Activated CD8-positive, alpha-beta T cell treated with anti-CD3 and anti-CD28 coated beads, Interleukin-2, amount 10 ng/mL, durations not matched to agents 7 days and 5 days (primary cell): Measurements from ENCODE around the gene TOM1. TPM values are rescaled to one million over a fixed set of nuclear protein-coding genes. Genes with fewer than 3 reads are reported as not detected.

ENCODE experiments used
- ATAC-seq: fragments of 150-1000 bp; cut with Tn5 transposase; one replicate; pipeline ENCODE4 v1.10.0; 2021; ENCODE audit warnings: moderate library complexity
- CTCF ChIA-PET: fragments of 350-600 bp; sonication (Branson Sonifier 250); formaldehyde crosslinking; loops from one replicate; lab custom pipeline; 2021; ENCODE audit warnings: antibody characterized with exemption; lab: Charles Lee
- POLR2A ChIA-PET: fragments of 350-600 bp; sonication (Branson Sonifier 250); formaldehyde crosslinking; loops from one replicate; lab custom pipeline; 2021; ENCODE audit warnings: antibody characterized with exemption; lab: Charles Lee
- DNase-seq: peaks from one replicate; pipeline ENCODE4 v3.0.0-alpha.2; 2020
- H3K27ac Mint-ChIP-seq: one replicate; pipeline ENCODE4 v1.8.0; 2021; ENCODE audit warnings: mild to moderate bottlenecking, mixed read lengths
- H3K27me3 Mint-ChIP-seq: one replicate; pipeline ENCODE4 v1.8.0; 2021; ENCODE audit warnings: low read depth, mixed read lengths
- H3K36me3 Mint-ChIP-seq: one replicate; pipeline ENCODE4 v1.8.0; 2021; ENCODE audit warnings: low read depth, mixed read lengths
- H3K4me1 Mint-ChIP-seq: one replicate; pipeline ENCODE4 v1.8.0; 2021; ENCODE audit warnings: low read depth, mixed read lengths
- H3K4me3 Mint-ChIP-seq: one replicate; pipeline ENCODE4 v1.8.0; 2021; ENCODE audit warnings: mild to moderate bottlenecking, mixed read lengths
- H3K9me3 Mint-ChIP-seq: one replicate; pipeline ENCODE4 v1.8.0; 2022; ENCODE audit warnings: mixed read lengths; ENCODE audit not compliant: insufficient read depth
- total RNA-seq, 2 experiments: library from RNA; stranded (reverse); gene quantifications; one replicate each; pipeline ENCODE4 v1.2.3, GENCODE V29; 2021

Gene TOM1
- total RNA-seq, 2 experiments from 2014 or later, result 17.8 to 22.3 TPM

DNA sequence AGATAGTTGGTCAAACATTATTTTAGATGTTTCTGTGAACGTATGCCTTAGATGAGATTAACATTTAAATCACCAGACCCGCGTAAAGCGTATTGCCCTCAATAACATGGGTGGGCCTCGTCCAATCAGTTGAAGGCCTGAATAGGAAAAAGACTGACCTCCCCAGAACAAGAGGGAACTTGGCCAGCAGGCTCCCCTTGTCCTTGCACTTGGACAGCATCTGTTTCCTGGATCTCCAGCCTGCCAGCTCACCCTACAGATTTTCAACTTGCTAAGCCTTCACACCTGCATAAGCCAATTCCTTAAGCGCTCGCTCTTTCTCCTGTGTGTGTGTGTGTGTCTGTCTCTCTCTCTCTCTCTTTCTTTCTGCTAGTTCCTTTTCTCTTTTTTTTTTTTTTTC, 8.2 kb downstream of the TOM1 start:
- CTCF ChIA-PET, result no interaction called here
- no peak overlapping the region for H3K27ac Mint-ChIP-seq
- no peak for ATAC-seq

DNA sequence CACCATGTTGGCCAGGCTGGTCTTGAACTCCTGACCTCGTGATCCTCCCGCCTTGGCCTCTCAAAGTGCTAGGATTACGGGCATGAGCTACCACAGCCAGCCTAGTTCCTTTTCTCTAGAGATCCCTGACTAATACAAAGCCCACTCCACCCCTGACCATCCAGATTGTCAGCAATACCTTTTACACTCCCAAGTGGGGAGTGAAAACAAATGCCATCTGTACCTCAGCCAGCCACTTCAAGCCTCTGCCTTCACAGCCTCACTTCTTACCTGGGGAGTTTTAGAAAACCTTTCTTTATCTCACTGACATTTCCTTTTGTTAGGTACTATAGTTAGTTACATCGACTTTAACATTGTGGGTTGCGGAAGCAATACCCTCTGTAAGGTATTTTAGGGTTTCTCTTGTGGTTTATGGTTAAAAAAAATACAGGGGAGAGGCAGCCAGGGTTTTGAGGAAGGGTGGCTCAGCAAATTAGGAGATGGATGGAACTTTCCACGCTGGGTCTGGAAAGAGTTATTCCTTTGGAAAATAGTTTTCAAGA, 8.9 kb downstream of the TOM1 start:
- CTCF ChIA-PET, result no interaction called here
- Mint-ChIP-seq H3K9me3 (no peaks in the 10 kb centered on the region), H3K4me1 (peaks cover 72% of the 10 kb centered on the region), H3K36me3 (peaks cover 3% of the 10 kb centered on the region), H3K27ac (peak overlapping the region; percentile 66), H3K4me3 (peak overlapping the region; percentile 4), H3K27me3 (no peaks in the 10 kb centered on the region)
- ATAC-seq, result peak; percentile 47
- POLR2A ChIA-PET, result interaction anchor here (0.6 to 3.4 kb wide), 2 partner anchors 9 to 26 kb away, joined by 3 to 12 read pairs; partner anchors contain the start of gene TOM1
- no peak for DNase-seq

More for the DNA sequence above, 8.2 kb downstream of the TOM1 start:
- H3K4me1 Mint-ChIP-seq, result peaks cover 68% of the 10 kb centered on the region
- no peak for DNase-seq
- H3K4me3 Mint-ChIP-seq, result no peak overlapping the region
- no peaks in the 10 kb centered on the region for H3K9me3 Mint-ChIP-seq
- POLR2A ChIA-PET, result interaction anchor here (0.6 kb wide), 1 partner anchor 25 kb away, joined by 3 read pairs; no protein-coding TSS in a partner anchor
- H3K27me3 Mint-ChIP-seq, result no peaks in the 10 kb centered on the region
- peaks cover 3% of the 10 kb centered on the region for H3K36me3 Mint-ChIP-seq

DNA sequence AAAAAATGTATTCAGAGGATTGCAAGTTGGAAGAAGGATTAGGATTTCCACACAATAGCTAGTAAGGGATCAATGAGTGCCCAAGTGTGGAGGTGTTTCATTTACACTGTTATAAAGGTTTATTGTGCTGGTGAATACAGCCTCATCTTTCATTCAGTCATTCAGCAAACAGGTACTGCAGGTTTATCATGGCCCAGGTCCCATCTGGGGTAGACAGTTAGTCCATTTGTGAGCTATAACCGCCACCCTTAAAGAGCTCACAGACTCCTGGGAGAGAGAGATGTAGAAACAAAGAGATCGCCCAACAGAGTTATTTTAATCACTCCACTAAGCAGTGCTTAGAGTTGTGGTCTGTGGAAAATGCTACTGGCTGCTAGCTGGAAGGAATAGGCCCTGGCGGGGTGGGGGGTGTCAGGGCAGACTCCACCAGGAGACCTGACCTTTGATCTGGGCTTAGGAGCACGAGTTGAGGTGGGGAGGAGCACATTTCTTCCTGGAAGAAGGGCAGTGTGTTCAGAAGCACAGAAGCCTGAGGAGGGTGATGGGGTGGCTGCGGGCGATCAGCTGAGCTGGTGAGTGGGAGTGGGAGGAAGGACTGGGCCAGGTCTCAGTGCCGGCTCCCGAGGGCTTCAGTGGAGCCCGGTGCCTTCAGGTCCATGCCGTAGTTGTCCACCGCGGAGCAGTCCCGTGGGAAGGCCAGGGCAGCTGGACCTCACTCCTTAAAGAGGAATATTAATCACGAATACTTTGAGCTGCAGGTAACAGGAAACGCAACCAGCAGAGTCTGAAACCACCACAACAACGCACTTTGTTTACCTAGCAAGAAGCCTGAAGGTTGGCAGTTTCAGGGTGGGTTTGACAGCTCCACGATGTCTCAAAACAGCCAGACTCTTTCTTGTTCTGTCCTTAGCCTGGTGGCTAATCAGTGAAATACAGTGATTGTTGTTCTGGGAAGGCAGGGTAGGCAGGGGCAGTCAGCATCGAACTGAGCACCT, 11.2 kb downstream of the TOM1 start:
- DNase-seq, result no peak
- no peak for ATAC-seq
- Mint-ChIP-seq H3K4me3 (no peak overlapping the region), H3K27ac (peak overlapping the region; percentile 59), H3K27me3 (no peaks in the 10 kb centered on the region), H3K4me1 (peaks cover 79% of the 10 kb centered on the region), H3K9me3 (no peaks in the 10 kb centered on the region), H3K36me3 (no peaks in the 10 kb centered on the region)
- CTCF ChIA-PET, result interaction anchor here (0.6 to 1.3 kb wide), 3 partner anchors 11 to 40 kb away, joined by 3 to 6 read pairs (median 3); partner anchors contain the start of gene TOM1
- POLR2A ChIA-PET, result interaction anchor here (0.6 to 3.4 kb wide), 3 partner anchors 11 to 239 kb away, joined by 5 to 12 read pairs (median 7); partner anchors contain the start of gene TOM1

DNA sequence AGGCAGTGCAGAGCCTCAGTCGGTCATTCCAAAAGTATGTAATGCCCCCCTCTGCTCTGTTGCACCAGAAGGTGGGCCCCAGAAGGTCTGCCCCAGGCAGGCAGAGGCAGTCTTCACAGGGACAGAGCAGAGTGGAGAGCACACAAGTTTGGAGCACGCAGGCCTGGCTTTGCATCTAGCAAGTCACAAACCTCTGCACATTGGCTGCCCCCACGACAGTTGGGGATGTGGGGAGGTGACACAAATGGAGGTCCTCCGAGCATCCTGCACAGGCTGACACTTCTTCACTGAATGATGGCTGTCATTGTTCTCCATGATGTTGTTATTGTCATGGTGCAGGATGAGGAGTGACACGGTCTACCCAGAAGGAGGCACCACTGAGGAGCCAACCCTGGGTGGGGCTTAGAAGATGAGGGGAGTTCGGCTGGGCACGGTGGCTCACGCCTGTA, 11.9 kb downstream of the TOM1 start:
- no peaks in the 10 kb centered on the region for H3K9me3 Mint-ChIP-seq

DNA sequence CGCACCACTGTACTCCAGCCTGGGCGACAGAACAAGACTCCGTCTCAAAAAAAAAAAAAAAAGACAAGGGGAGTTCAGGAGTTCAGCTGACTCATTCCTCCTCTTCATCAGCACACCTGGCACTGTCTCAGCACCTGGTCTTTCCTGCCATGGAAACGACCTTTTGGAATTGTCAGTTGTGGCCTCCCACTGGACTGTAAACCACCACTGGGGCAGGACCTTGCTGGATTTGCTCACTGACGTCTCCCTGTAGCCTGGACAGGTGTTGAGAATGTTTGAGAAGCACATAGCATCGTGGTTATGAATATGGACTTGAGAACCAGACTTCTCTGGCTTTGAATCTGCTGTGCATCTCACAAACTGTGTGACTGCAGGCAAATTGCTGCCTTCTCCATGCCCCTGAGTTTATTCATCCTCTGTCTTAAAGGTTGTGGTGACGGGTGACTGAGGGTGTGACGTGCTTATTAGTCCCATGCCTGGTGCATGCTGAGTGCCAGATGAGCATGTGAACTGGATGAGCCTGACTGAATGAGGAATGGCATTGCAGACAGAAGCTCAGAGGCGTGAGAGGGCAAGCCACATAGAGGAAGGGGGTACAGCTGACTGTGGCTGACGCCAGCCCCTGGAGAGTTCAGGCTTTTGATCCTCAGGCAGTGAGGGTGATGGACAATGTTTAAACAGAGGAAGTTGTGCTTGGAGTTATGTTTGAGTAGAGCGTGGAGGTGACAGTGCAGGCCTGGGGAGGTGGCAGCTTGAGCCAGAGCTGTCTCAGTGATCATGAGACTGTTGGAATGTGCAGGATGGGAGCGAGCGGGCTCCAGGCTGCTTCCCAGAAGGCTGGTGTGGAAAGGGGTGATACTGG, 12.7 kb downstream of the TOM1 start:
- peaks cover 63% of the 10 kb centered on the region for H3K4me1 Mint-ChIP-seq
- no peaks in the 10 kb centered on the region for H3K27me3 Mint-ChIP-seq
- ChIA-PET POLR2A (no interaction called here), CTCF (interaction anchor here (1.4 kb wide), 1 partner anchor 13 kb away, joined by 3 read pairs; no protein-coding TSS in a partner anchor)
- no peaks in the 10 kb centered on the region for H3K36me3 Mint-ChIP-seq
- H3K9me3 Mint-ChIP-seq, result no peaks in the 10 kb centered on the region
- peak overlapping the region; percentile 2 for H3K27ac Mint-ChIP-seq
- no peak for ATAC-seq
- H3K4me3 Mint-ChIP-seq, result no peak overlapping the region
- no peak for DNase-seq

More for the DNA sequence above, 11.9 kb downstream of the TOM1 start:
- ATAC-seq (no peak), DNase-seq (no peak)
- H3K36me3 Mint-ChIP-seq, result no peaks in the 10 kb centered on the region
- H3K4me1 Mint-ChIP-seq, result peaks cover 72% of the 10 kb centered on the region
- H3K27me3 Mint-ChIP-seq, result no peaks in the 10 kb centered on the region
- ChIA-PET CTCF (interaction anchor here (1.1 to 1.3 kb wide), 2 partner anchors 18 to 40 kb away, joined by 3 to 6 read pairs; no protein-coding TSS in a partner anchor), POLR2A (interaction anchor here (3.4 kb wide), 1 partner anchor 12 kb away, joined by 12 read pairs; the partner anchor contains the start of gene TOM1)
- H3K4me3 Mint-ChIP-seq, result no peak overlapping the region
- no peak overlapping the region for H3K27ac Mint-ChIP-seq

DNA sequence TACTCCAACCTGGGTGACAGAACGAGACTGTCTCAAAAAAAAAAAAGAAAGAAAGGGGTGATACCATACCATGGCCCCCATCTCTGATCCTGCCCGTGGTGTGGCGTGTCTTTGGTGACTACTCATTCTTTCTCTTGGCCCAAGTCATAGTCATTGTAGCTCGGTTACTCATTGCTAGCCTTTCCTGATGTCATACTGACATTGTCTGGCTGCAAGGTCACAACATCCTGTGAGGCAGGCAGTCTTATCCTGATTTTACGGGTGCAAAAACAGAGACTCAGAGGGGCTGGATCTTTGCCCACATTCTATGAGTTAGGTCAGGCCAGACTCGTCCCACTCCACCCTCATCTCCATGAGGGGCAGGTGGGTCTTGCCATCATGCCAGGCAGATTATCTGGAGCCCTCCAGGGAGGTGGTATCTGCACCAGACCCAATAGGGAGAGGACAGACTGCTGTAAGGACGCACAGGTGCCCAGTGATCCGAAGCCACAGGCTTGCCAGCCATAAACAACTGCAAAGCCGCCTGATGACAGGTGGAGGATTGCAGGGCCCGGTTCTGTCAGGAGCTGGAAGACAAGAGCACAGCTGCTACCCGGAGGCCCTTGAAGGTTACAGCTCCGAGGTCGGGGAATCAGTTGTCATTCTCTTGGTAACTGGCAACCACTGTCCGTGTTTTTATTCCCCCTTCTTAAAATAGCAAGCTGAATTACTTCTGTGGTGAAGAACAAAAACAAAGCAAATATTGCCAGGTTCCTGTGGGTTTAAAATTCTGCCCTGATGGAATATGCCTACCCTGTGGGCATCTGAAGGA, 13.8 kb downstream of the TOM1 start:
- no peak overlapping the region for H3K27ac Mint-ChIP-seq
- H3K27me3 Mint-ChIP-seq, result no peaks in the 10 kb centered on the region
- no peaks in the 10 kb centered on the region for H3K9me3 Mint-ChIP-seq
- H3K36me3 Mint-ChIP-seq, result no peaks in the 10 kb centered on the region
- H3K4me3 Mint-ChIP-seq, result no peak overlapping the region
- ATAC-seq, result no peak
- POLR2A ChIA-PET, result interaction anchor here (0.6 kb wide), 1 partner anchor 17 kb away, joined by 3 read pairs; no protein-coding TSS in a partner anchor
- DNase-seq, result peak; percentile 30
- H3K4me1 Mint-ChIP-seq, result peaks cover 52% of the 10 kb centered on the region
- CTCF ChIA-PET, result interaction anchor here (1.4 kb wide), 1 partner anchor 12 kb away, joined by 3 read pairs; no protein-coding TSS in a partner anchor

DNA sequence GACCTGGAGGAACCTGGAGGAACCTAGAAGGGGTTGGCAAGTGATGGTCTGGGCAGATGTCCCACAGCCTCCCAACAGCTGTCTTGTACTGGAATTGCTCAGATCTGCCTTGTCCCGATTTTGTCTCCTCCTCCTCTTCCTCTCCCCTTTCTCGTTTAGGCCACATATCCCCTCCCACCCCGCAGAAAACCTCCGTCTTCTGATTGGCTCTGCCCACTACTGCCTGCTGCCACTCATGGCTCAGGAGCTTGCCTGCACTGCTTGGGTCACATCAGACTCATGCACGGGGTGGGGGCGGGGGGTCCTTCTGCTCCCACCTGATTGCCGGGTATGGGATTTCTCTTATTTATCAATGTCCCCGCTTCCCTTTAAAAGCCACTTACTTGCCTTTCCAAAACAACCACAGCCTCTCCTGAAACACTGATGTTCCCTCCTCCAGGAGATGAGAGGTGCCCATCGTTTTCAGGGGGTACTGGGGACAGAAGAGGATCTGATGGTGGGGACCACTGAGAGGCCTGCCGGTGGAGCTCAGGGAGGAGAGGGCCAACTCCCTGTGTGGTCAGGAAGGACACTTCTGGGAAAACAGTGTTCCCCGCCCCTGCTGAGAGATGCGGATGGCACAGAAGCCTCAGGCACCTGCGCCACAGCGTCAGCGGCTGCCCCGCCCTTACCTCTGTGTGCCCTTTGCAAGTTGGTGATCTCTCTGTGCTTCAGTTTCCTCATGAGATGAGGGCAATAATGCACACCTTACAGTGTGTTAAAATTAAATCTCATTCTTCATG, 14.7 kb downstream of the TOM1 start:
- H3K36me3 Mint-ChIP-seq, result no peaks in the 10 kb centered on the region
- H3K4me3 Mint-ChIP-seq, result no peak overlapping the region

DNA sequence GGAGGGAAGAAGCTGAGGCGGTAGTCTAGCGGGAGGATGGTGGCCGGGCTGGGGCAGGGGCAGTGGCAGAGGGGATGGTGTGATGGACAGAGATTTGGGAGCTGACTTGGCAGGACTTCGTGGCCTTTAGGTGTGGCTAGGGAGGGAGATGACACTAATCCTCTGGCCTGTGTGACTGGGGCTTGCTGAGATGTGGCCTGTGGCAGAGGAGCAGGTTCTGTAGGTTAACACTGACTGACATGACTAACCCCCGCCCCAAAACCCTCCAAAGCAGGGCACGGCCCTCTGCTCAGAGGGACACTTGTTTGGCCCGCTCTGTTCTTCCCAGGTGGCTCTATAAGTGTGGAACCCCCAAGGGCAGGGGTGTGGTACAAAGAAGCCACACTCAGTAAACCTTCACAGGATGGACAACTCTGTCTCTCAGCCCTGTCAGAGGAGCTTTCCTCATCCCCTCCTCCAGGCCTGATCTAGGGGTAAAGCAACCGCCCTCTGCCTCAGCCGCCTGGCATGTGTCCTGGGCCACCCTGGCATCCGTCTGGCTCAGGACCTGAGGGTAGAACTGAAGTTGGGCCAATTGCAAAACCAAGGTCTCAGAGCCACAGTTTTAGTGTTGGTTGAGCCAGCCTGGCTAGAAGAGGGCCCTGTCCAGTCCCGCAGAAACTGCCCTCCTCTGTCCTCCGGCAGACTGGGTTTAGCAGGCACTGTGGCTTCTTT, 15.6 kb downstream of the TOM1 start:
- no peaks in the 10 kb centered on the region for H3K27me3 Mint-ChIP-seq
- H3K4me1 Mint-ChIP-seq, result peaks cover 36% of the 10 kb centered on the region
- H3K36me3 Mint-ChIP-seq, result no peaks in the 10 kb centered on the region
- POLR2A ChIA-PET, result no interaction called here
- no peak for DNase-seq
- no peak overlapping the region for H3K4me3 Mint-ChIP-seq
- H3K27ac Mint-ChIP-seq, result no peak overlapping the region
- CTCF ChIA-PET, result no interaction called here
- ATAC-seq, result no peak
- H3K9me3 Mint-ChIP-seq, result no peaks in the 10 kb centered on the region

More for the DNA sequence above, 14.7 kb downstream of the TOM1 start:
- no peaks in the 10 kb centered on the region for H3K9me3 Mint-ChIP-seq
- H3K27ac Mint-ChIP-seq, result no peak overlapping the region
- POLR2A ChIA-PET, result no interaction called here
- DNase-seq (no peak), ATAC-seq (no peak)
- H3K27me3 Mint-ChIP-seq, result no peaks in the 10 kb centered on the region
- CTCF ChIA-PET, result interaction anchor here (1.4 kb wide), 1 partner anchor 11 kb away, joined by 3 read pairs; no protein-coding TSS in a partner anchor
- H3K4me1 Mint-ChIP-seq, result peaks cover 44% of the 10 kb centered on the region

DNA sequence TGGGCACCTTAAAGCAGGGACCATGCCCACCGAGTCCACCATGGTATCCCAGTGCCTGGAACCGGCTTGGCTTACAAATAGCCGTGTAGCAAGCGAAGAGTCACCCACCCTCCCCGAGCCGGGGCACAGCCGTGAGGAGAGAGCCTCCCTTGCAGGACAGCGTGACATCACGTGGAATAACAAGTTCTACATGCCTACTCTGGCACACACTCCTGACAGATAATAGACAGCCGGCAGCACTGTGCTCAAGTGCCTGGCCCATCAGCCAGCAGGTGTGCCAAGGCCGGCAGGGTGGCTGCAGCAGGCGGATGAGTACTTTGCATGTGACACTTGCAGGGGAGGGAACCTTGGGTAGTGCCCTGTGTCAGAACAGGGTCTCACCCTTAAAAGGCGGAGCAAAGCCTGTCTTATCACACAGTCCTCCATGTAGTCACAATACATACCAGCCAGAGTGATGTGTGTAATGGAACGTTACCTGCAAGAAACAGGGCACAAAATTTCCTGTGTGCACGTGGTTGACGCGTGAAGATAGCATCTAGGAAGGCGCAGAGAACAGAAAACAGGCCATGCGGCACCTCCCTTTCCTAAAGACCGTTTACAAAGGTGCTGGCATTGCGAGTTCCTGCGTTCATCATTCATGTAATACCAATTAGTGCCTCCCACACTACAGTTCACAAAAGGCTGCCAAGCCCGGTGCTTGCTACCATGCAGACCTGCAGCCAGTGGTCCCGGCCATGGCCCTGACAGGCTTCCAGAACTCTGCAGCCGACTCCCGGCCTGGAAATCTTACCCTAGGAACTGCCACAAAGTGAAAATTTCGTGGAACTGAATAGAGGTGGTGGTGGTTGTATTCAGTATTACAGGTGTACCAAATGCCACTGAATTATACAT, 16.4 kb downstream of the TOM1 start:
- ChIA-PET POLR2A (no interaction called here), CTCF (no interaction called here)
- Mint-ChIP-seq H3K27me3 (no peaks in the 10 kb centered on the region), H3K9me3 (no peaks in the 10 kb centered on the region), H3K27ac (no peak overlapping the region), H3K4me1 (peaks cover 28% of the 10 kb centered on the region), H3K36me3 (no peaks in the 10 kb centered on the region), H3K4me3 (no peak overlapping the region)
- DNase-seq (no peak), ATAC-seq (no peak)
